ENCODE results near the gene PRPF6. TPM values are rescaled to one million over a fixed set of nuclear protein-coding genes. Genes with fewer than 3 reads are reported as not detected.
"Not testable (repeated sequence)": the region's sequence is repeated elsewhere in the genome, so short reads cannot be mapped to it uniquely, and the experiment has no call there.

Gene PRPF6
- total RNA-seq, 2 donors from 2014 or later, result 88.5 to 97.4 TPM

DNA sequence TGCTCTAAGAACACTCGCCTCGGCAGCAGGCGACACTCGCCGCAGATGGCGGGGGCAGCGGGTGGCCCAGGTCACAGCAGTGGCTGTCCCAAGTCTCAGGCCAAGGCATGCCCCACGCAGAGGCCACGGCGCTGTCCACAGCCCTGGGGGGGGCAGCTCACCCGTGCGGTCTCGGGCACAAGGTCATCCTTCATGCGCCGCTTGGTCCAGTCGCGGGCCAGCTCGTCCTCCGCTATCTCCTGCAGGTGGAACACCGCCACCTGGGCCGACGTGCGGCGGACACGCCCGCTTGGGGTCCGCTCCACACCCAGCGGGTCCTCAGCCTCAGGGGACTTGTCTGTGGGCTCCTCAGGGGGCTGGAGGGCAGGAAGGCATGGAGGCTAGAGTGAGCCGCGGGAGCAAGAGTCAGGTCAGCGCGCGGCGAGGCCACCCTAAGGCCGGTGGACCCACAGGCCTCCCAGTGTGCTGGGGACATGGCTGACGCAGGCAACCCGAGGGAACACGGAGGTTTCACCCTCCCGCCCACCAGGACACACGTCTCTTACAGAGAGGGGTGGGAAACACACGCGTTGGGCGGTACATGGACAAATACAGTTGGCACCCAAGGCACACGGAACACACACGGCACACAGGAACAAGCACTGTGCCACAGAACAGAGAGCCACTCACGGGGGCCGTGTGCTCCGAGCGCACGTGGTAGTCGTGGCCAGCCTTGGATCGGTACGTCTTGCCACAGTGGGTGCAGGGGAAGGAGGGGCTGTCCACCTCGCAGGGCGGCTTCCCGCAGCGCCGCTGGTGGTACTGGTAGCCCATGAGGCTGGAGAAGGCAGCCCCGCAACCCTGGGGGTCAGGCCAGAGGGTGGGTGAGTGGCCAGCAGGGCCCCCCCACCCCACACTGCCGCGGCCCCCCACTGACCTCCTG, 18.2 kb upstream of the PRPF6 start:
- no peak for ATAC-seq (replicated peaks)
- H3K27ac Mint-ChIP-seq, result no peak overlapping the region
- H3K9me3 Mint-ChIP-seq, result no peaks in the 10 kb centered on the region
- no peak overlapping the region for H3K4me3 Mint-ChIP-seq
- no peaks in the 10 kb centered on the region for H3K4me1 Mint-ChIP-seq
- H3K27me3 Mint-ChIP-seq, result no peaks in the 10 kb centered on the region
- peaks cover 10% of the 10 kb centered on the region for H3K36me3 Mint-ChIP-seq (ENCODE audit: low read depth)

DNA sequence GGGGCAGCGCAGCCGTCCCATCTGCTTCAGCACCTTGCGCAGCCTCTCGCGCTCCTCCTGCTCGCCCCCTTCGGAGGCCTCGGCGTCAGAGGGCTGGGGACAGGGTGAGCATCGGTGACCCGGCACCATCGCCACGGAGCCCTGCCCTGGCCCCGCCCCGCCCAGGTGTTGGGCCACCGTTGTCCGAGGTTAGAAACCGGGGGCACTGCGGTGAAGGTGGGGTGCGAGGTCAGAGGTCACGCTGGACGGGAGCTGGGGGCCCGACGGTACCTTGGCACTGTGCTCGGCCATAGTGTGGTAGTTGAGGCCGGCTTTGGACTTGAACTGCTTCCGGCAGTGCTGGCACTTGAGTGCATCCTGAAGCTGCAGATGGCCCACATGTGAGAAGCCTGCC, 17.6 kb upstream of the PRPF6 start:
- Mint-ChIP-seq H3K4me3 (no peak overlapping the region), H3K27me3 (no peaks in the 10 kb centered on the region), H3K9me3 (no peaks in the 10 kb centered on the region), H3K4me1 (no peaks in the 10 kb centered on the region), H3K27ac (no peak overlapping the region), H3K36me3 (ENCODE audit: low read depth) (peaks cover 10% of the 10 kb centered on the region)
- no peak for ATAC-seq (replicated peaks)

DNA sequence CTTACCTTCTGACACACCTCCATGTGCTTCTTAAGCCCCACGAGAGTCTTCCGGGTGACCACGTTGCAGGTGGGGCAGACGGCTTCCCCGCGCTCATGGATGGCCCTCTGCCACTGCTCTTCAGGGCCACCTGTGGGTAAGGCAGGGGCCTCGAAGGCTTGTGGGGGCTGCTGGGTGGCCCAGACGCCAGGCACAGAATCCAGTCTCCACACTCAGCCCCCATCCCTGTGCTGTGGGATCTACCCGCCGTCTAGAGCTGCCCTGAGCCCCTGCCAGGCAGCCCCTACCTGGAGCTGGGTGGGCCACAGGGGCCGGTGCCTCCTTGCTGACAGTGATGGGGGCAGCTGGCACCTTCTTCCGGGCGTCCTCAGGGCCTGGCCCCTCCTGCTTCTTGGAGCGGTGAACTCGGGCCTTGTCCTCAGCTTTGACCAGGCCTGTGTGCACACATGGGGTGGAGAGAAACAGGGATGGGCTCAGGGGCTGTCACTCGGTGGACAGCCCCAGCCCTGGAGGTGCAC, 17.1 kb upstream of the PRPF6 start:
- ATAC-seq (replicated peaks), result no peak
- Mint-ChIP-seq H3K36me3 (ENCODE audit: low read depth) (peaks cover 10% of the 10 kb centered on the region), H3K4me3 (no peak overlapping the region), H3K27ac (no peak overlapping the region), H3K4me1 (no peaks in the 10 kb centered on the region), H3K9me3 (no peaks in the 10 kb centered on the region), H3K27me3 (no peaks in the 10 kb centered on the region)

DNA sequence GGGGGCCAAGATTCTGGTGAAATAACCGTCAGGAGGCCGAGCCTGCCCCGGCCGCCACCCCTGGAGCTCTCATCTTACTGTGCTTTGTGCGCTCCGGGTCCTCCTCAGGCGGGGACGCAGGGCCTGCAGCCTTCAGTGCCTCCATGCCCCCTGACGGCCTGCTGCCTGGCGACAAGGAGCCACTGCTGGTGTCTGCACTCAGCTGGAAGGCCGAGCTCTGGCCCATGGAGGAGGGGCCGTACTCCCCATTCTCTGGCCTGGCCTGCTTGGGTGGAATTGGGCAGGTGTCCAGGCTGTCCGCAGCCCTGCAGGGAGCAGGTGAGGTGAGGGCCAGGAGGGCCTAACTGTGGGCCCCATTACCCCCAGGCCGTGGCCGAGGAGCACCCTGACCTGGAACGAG, 16.5 kb upstream of the PRPF6 start:
- no peak for ATAC-seq (replicated peaks)
- Mint-ChIP-seq H3K4me3 (no peak overlapping the region), H3K9me3 (no peaks in the 10 kb centered on the region), H3K4me1 (no peaks in the 10 kb centered on the region), H3K27me3 (no peaks in the 10 kb centered on the region), H3K36me3 (ENCODE audit: low read depth) (peaks cover 10% of the 10 kb centered on the region), H3K27ac (no peak overlapping the region)

GRCh38 chr20:63966172-63966943, 14.6 kb upstream of the PRPF6 start:
- Mint-ChIP-seq H3K4me3 (no peak overlapping the region), H3K36me3 (ENCODE audit: low read depth) (peaks cover 10% of the 10 kb centered on the region), H3K27ac (no peak overlapping the region), H3K4me1 (no peaks in the 10 kb centered on the region), H3K9me3 (no peaks in the 10 kb centered on the region), H3K27me3 (no peaks in the 10 kb centered on the region)
- no peak for ATAC-seq (replicated peaks)

- H3K27me3 Mint-ChIP-seq, result no peaks in the 10 kb centered on the region
- H3K4me3 Mint-ChIP-seq, result no peak overlapping the region
- H3K4me1 Mint-ChIP-seq, result no peaks in the 10 kb centered on the region
- no peaks in the 10 kb centered on the region for H3K9me3 Mint-ChIP-seq
- peaks cover 10% of the 10 kb centered on the region for H3K36me3 Mint-ChIP-seq (ENCODE audit: low read depth)
- no peak for ATAC-seq (replicated peaks)
- no peak overlapping the region for H3K27ac Mint-ChIP-seq
Observed at GRCh38 chr20:63966944-63967322, 14.0 kb upstream of the PRPF6 start.

DNA sequence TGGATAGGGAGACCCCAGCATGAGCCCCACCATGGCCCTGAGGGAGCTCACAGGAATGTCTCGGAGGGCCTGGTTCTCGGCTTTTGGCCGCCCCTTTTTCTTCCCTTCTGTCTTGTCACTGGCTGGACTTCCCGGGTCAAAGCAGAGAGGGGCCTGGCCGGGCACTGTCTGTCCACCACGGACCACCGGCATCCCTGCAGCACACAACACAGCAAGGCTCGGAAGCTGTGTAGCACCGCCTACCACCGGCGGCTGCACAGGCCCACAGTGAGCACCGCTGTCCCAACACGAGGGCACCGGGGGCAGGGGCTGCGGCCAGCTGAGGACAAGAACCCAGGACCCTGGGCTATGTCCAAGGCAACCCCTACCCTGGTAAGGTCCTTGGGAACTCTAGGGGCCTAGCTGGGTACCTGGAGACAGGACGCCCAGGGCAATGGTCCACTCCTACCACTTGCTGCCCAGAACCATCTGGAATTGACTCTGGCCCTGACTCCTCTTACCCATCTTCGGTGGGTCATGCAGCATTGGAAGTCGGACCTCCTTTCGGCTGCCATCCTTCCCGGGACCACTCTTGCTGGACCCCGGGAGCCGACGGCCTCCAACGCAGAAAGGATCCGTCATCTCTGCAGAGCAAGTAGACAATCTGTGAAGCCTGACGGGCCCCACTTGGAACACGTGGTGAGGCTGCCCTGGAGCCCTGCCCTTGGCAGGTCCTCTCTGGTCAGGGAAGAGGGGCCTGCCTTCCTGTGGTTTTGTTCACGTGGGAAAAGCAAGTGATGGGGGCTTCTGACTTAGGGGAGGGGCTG, 13.4 kb upstream of the PRPF6 start:
- ATAC-seq (replicated peaks), result no peak
- no peaks in the 10 kb centered on the region for H3K27me3 Mint-ChIP-seq
- peak overlapping the region; percentile 81 for H3K4me3 Mint-ChIP-seq
- H3K27ac Mint-ChIP-seq, result no peak overlapping the region
- H3K9me3 Mint-ChIP-seq, result no peaks in the 10 kb centered on the region
- H3K4me1 Mint-ChIP-seq, result no peaks in the 10 kb centered on the region
- peaks cover 10% of the 10 kb centered on the region for H3K36me3 Mint-ChIP-seq (ENCODE audit: low read depth)

- Mint-ChIP-seq H3K27ac (peak overlapping the region; percentile 89), H3K9me3 (no peaks in the 10 kb centered on the region), H3K4me1 (peaks cover 2% of the 10 kb centered on the region), H3K4me3 (peak overlapping the region; percentile 81), H3K27me3 (no peaks in the 10 kb centered on the region), H3K36me3 (ENCODE audit: low read depth) (peaks cover 12% of the 10 kb centered on the region)
- no peak for ATAC-seq (replicated peaks)
Observed at GRCh38 chr20:63968136-63968927, 12.6 kb upstream of the PRPF6 start.

DNA sequence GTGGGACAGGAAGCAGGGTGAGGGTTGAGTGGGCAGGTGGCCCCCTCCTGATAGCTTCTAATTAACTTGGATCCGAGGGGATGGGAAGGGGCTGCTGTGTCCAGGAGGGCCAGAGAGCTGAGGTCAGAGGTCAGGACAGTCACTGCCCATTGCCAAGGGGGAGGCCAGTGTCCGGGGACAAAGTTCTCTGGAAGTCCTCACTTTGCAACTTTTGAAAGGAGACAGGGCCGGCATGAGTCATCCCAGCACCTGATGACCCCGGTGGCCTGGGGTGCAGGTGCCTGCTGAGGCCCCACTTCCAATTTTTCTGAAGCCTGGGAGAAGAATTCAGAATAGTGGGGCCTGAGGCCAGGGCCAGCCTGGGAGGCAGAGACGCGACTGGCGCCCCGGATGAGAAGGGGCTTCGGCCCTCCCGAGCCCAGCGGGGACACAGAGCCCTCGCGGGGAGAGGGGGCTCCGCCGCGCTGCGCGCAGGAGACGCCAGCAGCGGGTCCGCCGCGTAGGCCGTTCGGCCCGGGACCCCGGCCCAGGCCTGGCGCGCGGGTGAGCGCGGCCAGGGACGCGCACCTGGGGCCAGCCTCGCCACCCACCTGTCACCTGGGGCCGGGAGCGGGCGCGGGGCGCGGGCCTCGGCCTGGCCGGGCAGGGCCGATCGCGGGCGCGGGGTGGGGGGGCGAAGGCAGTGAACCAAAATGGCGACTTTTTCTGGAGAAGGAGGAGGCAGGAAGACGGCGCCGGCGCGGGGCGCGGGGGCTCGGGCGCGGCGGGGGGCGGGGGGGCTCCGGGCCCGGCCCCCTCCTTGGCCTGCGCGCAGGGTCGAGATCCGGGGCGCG, 11.8 kb upstream of the PRPF6 start:
- H3K4me3 Mint-ChIP-seq, result peak overlapping the region; percentile 81
- ATAC-seq (replicated peaks), result peak; percentile 43

GRCh38 chr20:63969838-63970713, 10.9 kb upstream of the PRPF6 start, which contains the start of gene ZNF512B:
Gene ZNF512B, minus strand, starts transcription at chr20:63969930. Its CDS starts 1,980 bp downstream, at chr20:63967950.
- Mint-ChIP-seq H3K4me1 (peaks cover 11% of the 10 kb centered on the region), H3K27me3 (no peaks in the 10 kb centered on the region), H3K4me3 (peak within 1 kb of the TSS; percentile 81), H3K27ac (peak within 1 kb of the TSS; percentile 89), H3K36me3 (ENCODE audit: low read depth) (peaks cover 30% of the 10 kb centered on the region), H3K9me3 (no peaks in the 10 kb centered on the region)
- peak; percentile 53 for ATAC-seq (replicated peaks)

More for the DNA sequence above, 11.8 kb upstream of the PRPF6 start:
- peak overlapping the region; percentile 89 for H3K27ac Mint-ChIP-seq
- H3K27me3 Mint-ChIP-seq, result no peaks in the 10 kb centered on the region
- H3K4me1 Mint-ChIP-seq, result peaks cover 10% of the 10 kb centered on the region
- peaks cover 20% of the 10 kb centered on the region for H3K36me3 Mint-ChIP-seq (ENCODE audit: low read depth)
- H3K9me3 Mint-ChIP-seq, result no peaks in the 10 kb centered on the region

DNA sequence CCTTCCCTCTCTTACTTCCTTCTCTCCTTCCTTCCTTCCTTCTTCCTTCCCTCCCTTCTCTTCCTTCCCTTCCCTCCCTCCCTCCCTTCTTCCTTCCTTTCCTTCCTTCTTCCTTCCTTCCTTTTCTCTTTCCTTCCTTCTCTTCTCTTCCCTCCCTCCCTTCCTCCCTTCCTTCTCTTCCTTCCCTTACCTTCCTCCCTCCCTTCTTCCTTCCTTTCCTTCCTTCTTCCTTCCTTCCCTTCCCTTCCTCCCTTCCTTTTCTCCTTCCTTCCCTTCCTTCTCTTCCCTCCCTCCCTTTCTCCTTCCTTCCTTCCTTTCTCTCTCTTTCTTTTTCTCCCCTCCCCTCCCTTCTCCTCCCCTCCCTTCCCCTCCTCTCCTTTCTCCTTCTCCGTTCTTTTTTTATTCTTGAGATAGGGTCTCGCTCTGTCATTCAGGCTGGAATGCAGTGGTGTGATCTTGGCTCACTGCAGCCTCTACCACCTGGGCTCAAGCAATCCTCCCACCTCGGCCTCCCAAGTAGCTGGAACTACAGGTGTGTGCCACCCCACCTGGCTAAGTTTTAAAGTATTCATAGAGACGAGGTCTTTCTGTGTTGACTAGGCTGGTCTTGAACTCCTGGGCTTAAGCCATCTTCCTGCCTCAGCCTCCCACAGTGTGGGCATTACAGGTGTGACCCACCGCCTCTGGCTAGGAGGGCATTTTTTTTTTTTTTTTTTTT, 10.1 kb upstream of the PRPF6 start:
- no peak for ATAC-seq (replicated peaks)
- Mint-ChIP-seq H3K4me3 (peak overlapping the region; percentile 40), H3K27ac (no peak overlapping the region), H3K36me3 (ENCODE audit: low read depth) (peaks cover 32% of the 10 kb centered on the region), H3K27me3 (no peaks in the 10 kb centered on the region), H3K9me3 (no peaks in the 10 kb centered on the region), H3K4me1 (peaks cover 11% of the 10 kb centered on the region)

- H3K9me3 Mint-ChIP-seq, H3K27me3 Mint-ChIP-seq, H3K27ac Mint-ChIP-seq: not testable (repeated sequence)
Observed at GRCh38 chr20:63971960-63972311, 9.0 kb upstream of the PRPF6 start.

More at GRCh38 chr20:63971960-63972311, 9.0 kb upstream of the PRPF6 start:
- H3K4me3 Mint-ChIP-seq; ATAC-seq (replicated peaks): not testable (repeated sequence)
- peaks cover 21% of the 10 kb centered on the region for H3K4me1 Mint-ChIP-seq
- peaks cover 33% of the 10 kb centered on the region for H3K36me3 Mint-ChIP-seq (ENCODE audit: low read depth)

Data from activated T-helper 17 cell treated with anti-CD3 and anti-CD28 coated beads, Interleukin-2, amount 50 U/mL, for 72 hours (primary cell).